ENCODE measurements around the gene MRAP.

Gene MRAP

GRCh38 chr21:32350211-32350980 lies 51.7 kb downstream of the MRAP start:
- DNase-seq, result no peak

- no peak for DNase-seq
Observed at GRCh38 chr21:32350981-32351380, 52.3 kb downstream of the MRAP start.

GRCh38 chr21:32351428-32351827 lies 52.8 kb downstream of the MRAP start:
- DNase-seq, result no peak

- DNase-seq, result no peak
Observed at GRCh38 chr21:32352526-32352925, 53.9 kb downstream of the MRAP start.

GRCh38 chr21:32353002-32353711 lies 54.5 kb downstream of the MRAP start:
- DNase-seq, result no peak

DNA sequence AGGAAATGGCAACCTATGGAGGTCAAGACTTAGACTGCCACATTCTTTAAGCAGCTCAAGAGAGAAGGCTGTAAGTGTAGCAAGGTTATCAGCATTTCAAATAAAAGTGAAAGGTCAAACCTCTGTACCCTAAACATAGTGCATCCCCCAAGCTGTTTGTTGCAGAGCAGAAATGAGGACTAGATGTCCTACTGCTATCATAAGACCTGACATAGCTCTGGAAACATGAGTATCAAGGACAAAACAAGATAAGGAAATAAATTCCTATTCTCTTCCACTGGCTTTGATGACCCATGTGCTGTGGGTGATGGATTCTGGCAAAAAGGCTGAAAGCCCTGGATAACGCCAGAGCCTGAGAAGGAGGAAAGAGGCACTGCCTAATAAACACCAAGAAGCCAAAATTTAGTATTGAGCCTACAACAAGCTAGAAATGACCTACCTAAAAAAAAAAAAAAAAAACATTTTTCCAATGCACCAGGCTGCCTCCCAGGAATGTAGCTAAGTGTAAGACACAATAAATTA lies 58.3 kb downstream of the MRAP start:
- DNase-seq, result no peak

- DNase-seq, result no peak
Observed at GRCh38 chr21:32359719-32360260, 61.1 kb downstream of the MRAP start.

DNA sequence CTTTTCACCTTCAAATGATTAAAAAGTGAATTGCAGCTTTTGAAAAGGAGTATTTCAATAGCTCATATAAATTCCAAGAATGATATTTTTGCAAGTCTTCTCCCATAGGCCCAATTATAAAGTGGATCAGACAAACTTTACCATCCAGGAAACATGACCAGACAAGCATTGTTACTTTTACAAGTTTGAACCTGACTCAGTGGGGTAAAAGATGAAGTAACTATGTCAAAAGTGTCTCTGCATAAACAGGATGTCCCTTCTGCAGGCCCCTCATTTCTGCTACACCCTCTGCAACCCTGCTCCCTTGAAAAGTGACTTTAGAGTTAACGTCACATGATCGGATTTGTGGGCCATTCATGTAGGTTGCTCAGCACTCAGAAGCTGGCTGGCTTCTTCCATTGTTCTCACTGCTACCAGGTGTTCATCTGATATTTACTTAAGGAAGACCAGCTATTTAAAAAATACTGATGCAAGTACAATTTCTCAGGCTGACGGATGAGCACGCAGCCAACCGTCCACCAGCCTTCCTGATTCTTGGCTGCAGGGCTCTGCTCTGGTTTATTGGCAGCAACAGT lies 61.8 kb downstream of the MRAP start:
- no peak for DNase-seq

All from SHP77 (cell line).